MM.1S (cell line): Measurements from ENCODE around the gene DSEL.

Source experiments
- DNase-seq: peaks from one replicate; pipeline ENCODE4 v3.0.0-alpha.2; 2015
- H2AFZ ChIP-seq: fragments of 300-600 bp; sonication (generic); 2 replicates; pipeline ENCODE4 v1.6.0; 2016; ENCODE audit warnings: antibody characterized with exemption, low read length
- H3F3A ChIP-seq: fragments of 300-600 bp; sonication (generic); 2 replicates; pipeline ENCODE4 v1.6.1; 2016; ENCODE audit warnings: mild to moderate bottlenecking, antibody characterized with exemption, low read length, moderate library complexity, mixed read lengths; ENCODE audit not compliant: insufficient read depth
- H3K27ac ChIP-seq: fragments of 300-600 bp; sonication (generic); 2 replicates; pipeline ENCODE4 v1.5.1; 2016; ENCODE audit warnings: mild to moderate bottlenecking, low read length
- H3K27me3 ChIP-seq: fragments of 300-600 bp; sonication (generic); replicated peaks from 2 replicates; pipeline ENCODE4 v1.6.0; 2016; ENCODE audit warnings: low read length; ENCODE audit not compliant: insufficient read depth
- H3K36me3 ChIP-seq: fragments of 300-600 bp; sonication (generic); replicated peaks from 2 replicates; pipeline ENCODE4 v1.6.1; 2016; ENCODE audit warnings: mild to moderate bottlenecking, low read length, mixed read lengths; ENCODE audit not compliant: insufficient read depth
- H3K4me1 ChIP-seq: fragments of 300-600 bp; sonication (generic); 2 replicates; pipeline ENCODE4 v1.6.1; 2016; ENCODE audit warnings: low read length, mixed read lengths
- H3K4me2 ChIP-seq: fragments of 300-600 bp; sonication (generic); 2 replicates; pipeline ENCODE4 v1.6.0; 2016; ENCODE audit warnings: low read depth, low read length
- H3K4me3 ChIP-seq: fragments of 300-600 bp; sonication (generic); 2 replicates; pipeline ENCODE4 v1.5.1; 2016; ENCODE audit warnings: low read length, mixed read lengths
- H3K79me2 ChIP-seq: fragments of 300-600 bp; sonication (generic); 2 replicates; pipeline ENCODE4 v1.6.1; 2016; ENCODE audit warnings: mixed run types, low read length, mixed read lengths
- H3K9ac ChIP-seq: fragments of 300-600 bp; sonication (generic); 2 replicates; pipeline ENCODE4 v1.6.1; 2016; ENCODE audit warnings: low read length, mixed read lengths
- H3K9me2 ChIP-seq: fragments of 300-600 bp; sonication (generic); replicated peaks from 2 replicates; pipeline ENCODE4 v1.6.1; 2016; ENCODE audit warnings: mild to moderate bottlenecking, low read length, mixed read lengths; ENCODE audit not compliant: insufficient read depth
- H3K9me3 ChIP-seq: fragments of 300-600 bp; sonication (generic); replicated peaks from 2 replicates; pipeline ENCODE4 v1.6.1; 2016; ENCODE audit warnings: mild to moderate bottlenecking, low read length, mixed read lengths; ENCODE audit not compliant: insufficient read depth
- H4K20me1 ChIP-seq: fragments of 300-600 bp; sonication (generic); 2 replicates; pipeline ENCODE4 v1.6.1; 2016; ENCODE audit warnings: mild to moderate bottlenecking, low read length, moderate library complexity, mixed read lengths; ENCODE audit not compliant: insufficient read depth
- EZH2 ChIP-seq: fragments of 300-600 bp; sonication (generic); optimal IDR thresholded peaks from 2 replicates; pipeline ENCODE3; 2017; ENCODE audit warnings: low read depth, mild to moderate bottlenecking, antibody characterized with exemption, low read length, mixed read lengths
- EZH2phosphoT487 ChIP-seq: fragments of 300-600 bp; sonication (generic); IDR thresholded peaks from 2 replicates; pipeline ENCODE4 v1.6.1; 2018; ENCODE audit warnings: antibody characterized with exemption, low read length
- TF ChIP-seq, protein P1 (sequence below): fragments of 300-600 bp; sonication (generic); IDR thresholded peaks from 2 replicates; pipeline ENCODE4 v1.5.1; 2016; ENCODE audit warnings: antibody characterized with exemption, low read length, mixed read lengths

The DSEL gene

DNA sequence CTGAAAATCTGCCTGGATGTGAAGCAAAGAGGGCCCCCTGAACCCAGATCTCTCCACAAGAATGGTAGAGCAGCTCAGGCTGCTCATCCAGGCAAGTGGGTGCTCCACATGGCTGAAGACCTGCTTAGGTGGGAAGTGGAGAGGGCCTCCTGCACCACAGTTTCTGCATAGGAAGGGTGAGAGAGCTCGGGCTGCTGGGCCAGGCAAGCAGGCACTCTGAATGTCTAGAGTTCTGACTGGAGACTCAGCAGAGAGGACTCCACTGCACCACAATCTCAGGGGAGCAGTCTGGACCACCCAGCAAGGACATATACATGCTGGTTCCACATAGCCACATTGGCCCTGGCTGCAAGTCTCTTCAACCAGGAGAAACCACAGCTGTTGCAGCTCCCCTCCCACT is 52.0 kb downstream of the DSEL start:
- Histone ChIP-seq H3K4me3 (no peak overlapping the region), H4K20me1 (no peaks in the 10 kb centered on the region), H3K4me1 (no peaks in the 10 kb centered on the region), H3F3A (no peaks in the 10 kb centered on the region), H3K27me3 (no peaks in the 10 kb centered on the region), H3K27ac (no peak overlapping the region), H2AFZ (no peak overlapping the region), H3K79me2 (no peaks in the 10 kb centered on the region), H3K9me3 (no peaks in the 10 kb centered on the region), H3K4me2 (no peak overlapping the region), H3K9ac (no peak overlapping the region), H3K9me2 (no peaks in the 10 kb centered on the region), H3K36me3 (no peaks in the 10 kb centered on the region)
- TF ChIP-seq EZH2phosphoT487, result no peak
- no peak for TF ChIP-seq EZH2
- TF ChIP-seq, protein P1, sequence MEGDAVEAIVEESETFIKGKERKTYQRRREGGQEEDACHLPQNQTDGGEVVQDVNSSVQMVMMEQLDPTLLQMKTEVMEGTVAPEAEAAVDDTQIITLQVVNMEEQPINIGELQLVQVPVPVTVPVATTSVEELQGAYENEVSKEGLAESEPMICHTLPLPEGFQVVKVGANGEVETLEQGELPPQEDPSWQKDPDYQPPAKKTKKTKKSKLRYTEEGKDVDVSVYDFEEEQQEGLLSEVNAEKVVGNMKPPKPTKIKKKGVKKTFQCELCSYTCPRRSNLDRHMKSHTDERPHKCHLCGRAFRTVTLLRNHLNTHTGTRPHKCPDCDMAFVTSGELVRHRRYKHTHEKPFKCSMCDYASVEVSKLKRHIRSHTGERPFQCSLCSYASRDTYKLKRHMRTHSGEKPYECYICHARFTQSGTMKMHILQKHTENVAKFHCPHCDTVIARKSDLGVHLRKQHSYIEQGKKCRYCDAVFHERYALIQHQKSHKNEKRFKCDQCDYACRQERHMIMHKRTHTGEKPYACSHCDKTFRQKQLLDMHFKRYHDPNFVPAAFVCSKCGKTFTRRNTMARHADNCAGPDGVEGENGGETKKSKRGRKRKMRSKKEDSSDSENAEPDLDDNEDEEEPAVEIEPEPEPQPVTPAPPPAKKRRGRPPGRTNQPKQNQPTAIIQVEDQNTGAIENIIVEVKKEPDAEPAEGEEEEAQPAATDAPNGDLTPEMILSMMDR, result no peak
- no peak for DNase-seq

DNA sequence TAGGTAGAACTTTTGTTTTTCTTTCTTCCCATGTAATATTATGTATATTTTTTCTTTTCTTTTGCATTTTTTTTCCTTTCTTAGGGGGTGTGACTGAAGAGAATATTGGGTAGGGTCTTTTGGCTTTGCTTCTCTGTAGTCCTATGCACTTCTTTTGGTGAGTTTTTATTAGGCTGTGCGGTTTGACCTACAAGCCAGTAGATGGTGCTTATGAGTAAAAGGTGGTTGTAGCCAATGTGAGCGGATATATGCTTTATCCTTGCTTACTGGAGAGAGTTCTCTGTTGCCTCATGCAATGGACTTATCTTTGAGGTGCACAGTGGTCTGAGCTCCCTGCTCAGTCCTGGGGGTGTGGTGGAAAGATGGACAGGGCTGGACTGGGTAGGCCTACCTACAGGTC is 52.7 kb downstream of the DSEL start:
- Histone ChIP-seq H3K9me2 (no peaks in the 10 kb centered on the region), H3K79me2 (no peaks in the 10 kb centered on the region), H4K20me1 (no peaks in the 10 kb centered on the region), H3K4me3 (no peak overlapping the region), H3K4me2 (no peak overlapping the region), H3K9me3 (no peaks in the 10 kb centered on the region), H3K27me3 (no peaks in the 10 kb centered on the region), H3K36me3 (no peaks in the 10 kb centered on the region), H3K27ac (no peak overlapping the region), H3K9ac (no peak overlapping the region), H2AFZ (no peak overlapping the region), H3F3A (no peaks in the 10 kb centered on the region), H3K4me1 (no peaks in the 10 kb centered on the region)
- TF ChIP-seq, protein P1, result no peak
- no peak for TF ChIP-seq EZH2phosphoT487
- no peak for TF ChIP-seq EZH2
- DNase-seq, result no peak

DNA sequence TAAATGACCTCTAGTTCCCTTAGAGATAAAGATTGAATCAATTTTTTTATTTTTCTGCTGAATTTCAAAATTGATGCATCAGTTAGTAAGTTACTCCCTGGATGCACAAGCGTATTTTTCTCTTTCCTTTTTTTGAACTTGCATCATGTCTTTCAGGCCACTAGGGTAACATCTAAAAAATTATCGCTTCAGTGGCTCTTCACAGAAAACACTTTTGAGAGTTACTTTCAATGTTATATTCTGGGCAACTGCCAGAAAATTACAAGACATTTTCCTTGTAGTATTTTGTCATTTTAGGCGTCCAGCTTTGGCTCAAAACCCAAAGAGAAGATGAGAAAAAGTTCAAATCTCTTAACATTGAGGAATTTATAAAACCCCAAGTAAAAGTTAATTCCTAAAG is 59.8 kb downstream of the DSEL start:
- no peak overlapping the region for H3K4me2 ChIP-seq
- DNase-seq, result no peak
- TF ChIP-seq EZH2phosphoT487, result no peak
- TF ChIP-seq, protein P1, result no peak
- TF ChIP-seq EZH2, result no peak
- H4K20me1 ChIP-seq, result no peaks in the 10 kb centered on the region
- H3K9me2 ChIP-seq, result no peaks in the 10 kb centered on the region
- no peaks in the 10 kb centered on the region for H3K79me2 ChIP-seq
- no peaks in the 10 kb centered on the region for H3K4me1 ChIP-seq
- H3K4me3 ChIP-seq, result no peak overlapping the region
- H3K9ac ChIP-seq, result no peak overlapping the region
- H3K27me3 ChIP-seq, result no peaks in the 10 kb centered on the region
- no peaks in the 10 kb centered on the region for H3F3A ChIP-seq
- no peaks in the 10 kb centered on the region for H3K9me3 ChIP-seq
- H2AFZ ChIP-seq, result no peak overlapping the region
- no peak overlapping the region for H3K27ac ChIP-seq
- no peaks in the 10 kb centered on the region for H3K36me3 ChIP-seq
